Fibroblast of skin of scalp (primary cell): ENCODE measurements around the gene GGA1.

ENCODE experiments used
- DNase-seq: peaks from one replicate; pipeline ENCODE4 v3.0.0-alpha.2; 2013

GGA1 gene

DNA sequence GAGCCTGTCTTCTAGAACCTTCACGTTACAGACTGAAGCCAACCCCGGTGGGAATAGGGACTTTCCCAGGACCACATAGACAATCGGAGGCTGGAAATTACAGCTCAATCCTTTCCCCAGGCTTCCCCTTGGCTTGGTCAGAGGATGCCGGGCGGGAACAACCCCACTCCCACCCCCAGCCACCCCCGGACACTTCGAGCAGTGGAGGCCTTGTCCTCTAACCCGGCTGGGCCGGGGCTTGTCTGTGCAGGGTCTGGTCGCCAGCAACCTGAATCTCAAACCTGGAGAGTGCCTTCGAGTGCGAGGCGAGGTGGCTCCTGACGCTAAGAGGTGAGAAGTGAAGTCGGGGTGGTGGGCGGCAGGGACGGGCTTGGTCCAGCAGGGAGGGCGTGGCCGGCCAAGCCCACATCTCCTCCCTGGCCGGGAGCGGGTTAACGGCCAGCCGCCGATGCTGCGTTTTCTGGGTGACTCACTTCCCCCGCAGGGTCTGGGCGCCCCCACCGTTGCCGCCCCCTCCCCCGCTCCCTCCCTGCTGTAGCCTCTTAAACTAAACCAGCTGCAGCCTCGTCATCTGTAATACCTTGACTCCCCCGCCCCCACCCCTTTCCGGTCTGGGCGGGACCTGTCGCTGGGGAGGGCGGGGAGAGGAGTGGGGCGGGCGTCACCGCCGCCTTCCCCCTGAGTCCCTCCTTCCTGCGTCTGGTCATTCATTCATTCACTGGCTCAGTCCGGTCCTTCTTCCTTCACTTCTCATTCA lies 68.3 kb downstream of the GGA1 start:
- DNase-seq: peak; percentile 98

DNA sequence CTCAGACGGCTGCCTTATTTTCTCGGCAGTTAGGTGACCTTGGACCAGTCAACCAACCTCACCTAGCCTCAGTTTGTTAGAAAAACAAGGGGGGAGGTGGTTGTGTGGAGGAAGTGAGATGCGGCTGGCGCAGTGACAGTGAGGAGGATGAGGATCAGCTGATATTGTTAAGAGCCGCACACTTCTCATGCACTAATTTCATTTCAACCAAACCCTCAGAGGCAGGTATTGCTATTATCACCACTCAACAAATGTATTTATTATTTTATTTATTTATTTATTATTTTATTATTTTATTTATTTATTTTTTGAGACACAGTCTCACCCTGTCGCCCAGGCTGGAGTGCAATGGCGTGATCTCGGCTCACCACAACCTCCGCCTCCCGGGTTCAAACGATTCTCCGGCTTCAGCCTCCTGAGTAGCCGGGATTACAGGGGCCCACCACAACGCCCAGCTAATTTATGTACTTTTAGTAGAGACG lies 68.9 kb downstream of the GGA1 start:
- no peak for DNase-seq

DNA sequence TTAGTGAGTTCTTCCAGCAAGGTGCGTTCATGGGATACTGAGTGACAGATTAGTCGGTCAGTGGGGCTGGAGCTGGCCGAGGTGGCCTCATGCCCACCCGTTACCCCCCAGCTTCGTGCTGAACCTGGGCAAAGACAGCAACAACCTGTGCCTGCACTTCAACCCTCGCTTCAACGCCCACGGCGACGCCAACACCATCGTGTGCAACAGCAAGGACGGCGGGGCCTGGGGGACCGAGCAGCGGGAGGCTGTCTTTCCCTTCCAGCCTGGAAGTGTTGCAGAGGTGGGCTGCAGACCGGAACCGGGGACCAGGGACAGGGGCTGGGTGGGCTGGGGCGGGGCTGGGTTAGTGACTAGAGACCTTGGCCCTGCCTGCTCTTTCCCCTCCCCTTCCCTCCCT lies 69.7 kb downstream of the GGA1 start:
- no peak for DNase-seq

DNA sequence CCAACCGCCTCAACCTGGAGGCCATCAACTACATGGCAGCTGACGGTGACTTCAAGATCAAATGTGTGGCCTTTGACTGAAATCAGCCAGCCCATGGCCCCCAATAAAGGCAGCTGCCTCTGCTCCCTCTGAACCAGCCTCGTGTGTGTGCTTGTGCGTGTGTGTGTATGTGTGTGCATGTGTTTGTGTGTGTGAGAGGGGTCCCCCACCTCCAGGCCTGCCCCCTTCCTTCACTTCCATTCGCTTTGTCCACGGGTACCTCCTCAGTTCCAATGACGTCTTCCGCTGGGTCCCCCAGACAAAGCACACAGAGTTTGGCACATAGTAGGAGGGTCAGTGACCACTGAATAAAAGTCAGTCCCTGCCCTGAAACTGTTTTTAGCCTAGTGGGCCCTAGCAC lies 71.0 kb downstream of the GGA1 start:
- DNase-seq: no peak

DNA sequence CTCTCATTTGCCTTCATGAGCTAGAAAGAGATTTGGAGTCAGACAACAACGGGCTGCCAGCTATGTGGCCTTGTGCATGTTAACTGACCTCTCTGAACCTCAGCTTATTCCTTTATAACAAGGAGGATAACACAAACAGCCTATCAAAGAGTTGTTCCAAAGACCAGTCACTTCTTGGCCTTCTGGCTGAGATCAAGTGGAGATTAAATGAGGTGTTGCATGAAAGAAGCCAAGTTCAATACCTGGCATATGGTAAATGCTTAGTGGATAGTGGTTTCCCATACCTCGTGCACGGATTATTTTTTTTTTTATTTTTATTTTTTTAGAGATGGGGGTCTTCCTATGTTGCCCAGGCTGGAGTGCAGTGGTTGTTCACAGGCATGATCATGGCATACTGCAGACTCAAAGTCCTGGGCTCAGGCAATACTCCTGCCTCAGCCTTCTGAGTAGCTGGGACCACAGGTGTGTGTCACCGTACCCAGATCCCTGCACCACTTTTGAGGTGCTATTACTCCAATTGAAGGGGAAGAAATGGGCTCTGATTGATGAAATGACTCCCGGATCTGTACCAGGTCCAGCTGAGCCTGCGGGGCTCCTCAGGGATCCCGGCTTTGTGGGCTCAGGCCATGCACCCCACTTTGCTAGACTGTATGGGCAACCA lies 71.7 kb downstream of the GGA1 start:
- DNase-seq: peak; percentile 25

DNA sequence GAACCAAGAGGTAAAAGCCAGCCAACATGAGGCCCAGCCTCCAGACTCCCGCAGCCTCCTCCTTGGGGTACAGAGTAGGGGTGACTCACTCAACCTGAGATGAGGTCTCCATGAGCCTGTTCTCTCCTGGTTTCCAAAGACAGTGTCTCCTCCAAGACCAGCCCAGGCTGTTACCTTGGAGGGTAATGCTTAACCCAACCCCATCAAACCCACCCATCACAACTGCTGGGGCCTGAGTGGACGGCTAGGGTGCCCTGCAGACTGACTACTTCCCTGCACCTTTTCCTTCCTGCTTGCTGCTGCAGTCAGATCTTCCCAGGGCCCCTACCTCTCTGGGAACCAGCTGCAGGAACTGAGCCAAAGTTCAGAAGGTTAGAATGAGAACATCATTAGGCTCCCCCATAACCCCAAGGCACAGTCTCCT lies 72.4 kb downstream of the GGA1 start:
- peak; percentile 45 for DNase-seq

DNA sequence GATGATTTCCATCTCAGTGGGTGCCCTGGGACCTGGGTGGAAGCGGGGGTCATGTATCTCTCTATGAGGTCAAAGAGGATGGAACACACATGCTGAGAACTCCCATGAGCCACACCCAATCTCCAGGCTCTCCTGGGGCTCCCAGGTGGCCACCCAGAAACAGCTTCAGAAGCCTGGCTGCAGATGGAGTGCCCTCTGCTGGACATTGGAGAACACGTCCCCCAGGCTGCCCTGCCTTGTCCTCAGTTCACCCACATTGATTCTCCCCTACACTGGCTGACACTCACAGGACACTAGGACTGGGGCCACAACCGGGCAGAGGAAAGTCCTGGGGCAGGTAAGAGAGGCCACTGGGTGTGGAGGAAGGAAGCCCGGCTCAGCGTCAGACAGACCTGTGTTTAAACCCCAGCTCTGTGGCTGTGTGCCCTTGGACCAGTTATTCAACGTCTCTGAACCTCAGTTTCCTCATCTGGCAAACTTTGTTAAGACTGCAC lies 73.0 kb downstream of the GGA1 start:
- peak; percentile 80 for DNase-seq
